AG04449 (cell line): Measurements from ENCODE around the gene CCDC122.
"Not testable (repeated sequence)": the region's sequence is repeated elsewhere in the genome, so short reads cannot be mapped to it uniquely, and the experiment has no call there.

Experiments used
- CTCF ChIA-PET: fragments of 350-600 bp; formaldehyde crosslinking; extraction: SDS; loops from one replicate; lab custom pipeline; 2021; ENCODE audit warnings: antibody characterized with exemption; lab: Yijun Ruan, JAX
- POLR2A ChIA-PET: fragments of 400-600, 350-600 bp; formaldehyde crosslinking; extraction: SDS; loops from one replicate; lab custom pipeline; 2020; ENCODE audit warnings: antibody characterized with exemption, inconsistent platforms; lab: Yijun Ruan, JAX
- DNase-seq: peaks from one replicate; pipeline ENCODE4 v3.0.0-alpha.2; 2010; ENCODE audit warnings: low read depth, low spot score
- H3K4me3 ChIP-seq: 2 replicates; pipeline ENCODE4 v1.5.1; 2011; ENCODE audit warnings: low read depth, mild to moderate bottlenecking, control low read depth, low read length
- CTCF ChIP-seq: IDR thresholded peaks from one replicate; pipeline ENCODE4 v1.5.1; 2011; ENCODE audit warnings: mild to moderate bottlenecking, moderate library complexity, low read length, control low read depth, inconsistent platforms; ENCODE audit not compliant: insufficient read depth; ENCODE audit errors: missing control alignments

CCDC122 gene

GRCh38 chr13:43830497-43830881 is 49.1 kb downstream of the CCDC122 start:
- H3K4me3 ChIP-seq: no peak overlapping the region
- ChIA-PET POLR2A (interaction anchor here (0.7 kb wide), 1 partner anchor 9 kb away, joined by 3 read pairs; no protein-coding TSS in a partner anchor), CTCF (interaction anchor here (1.1 kb wide), 1 partner anchor 45 kb away, joined by 3 read pairs; no protein-coding TSS in a partner anchor)
- DNase-seq: peak; percentile 78
- no peak for TF ChIP-seq CTCF

GRCh38 chr13:43824656-43825055 is 54.9 kb downstream of the CCDC122 start:
- DNase-seq, H3K4me3 ChIP-seq, CTCF ChIA-PET, POLR2A ChIA-PET: not testable (repeated sequence)

GRCh38 chr13:43822969-43823368 is 56.6 kb downstream of the CCDC122 start:
- no peak overlapping the region for H3K4me3 ChIP-seq
- POLR2A ChIA-PET: no interaction called here
- CTCF ChIA-PET: no interaction called here
- DNase-seq: no peak
- no peak for TF ChIP-seq CTCF

- no peak for TF ChIP-seq CTCF
- ChIA-PET POLR2A (no interaction called here), CTCF (interaction anchor here (1.1 to 5.3 kb wide), 5 partner anchors 12 to 847 kb away, joined by 3 to 40 read pairs (median 5); no protein-coding TSS in a partner anchor)
- H3K4me3 ChIP-seq: no peak overlapping the region
- no peak for DNase-seq
Observed at GRCh38 chr13:43816401-43816889, 63.1 kb downstream of the CCDC122 start.

GRCh38 chr13:43815204-43815603 is 64.3 kb downstream of the CCDC122 start:
- ChIA-PET POLR2A (interaction anchor here (0.6 kb wide), 1 partner anchor 1220 kb away, joined by 3 read pairs; no protein-coding TSS in a partner anchor), CTCF (interaction anchor here (0.8 to 5.3 kb wide), 8 partner anchors 11 to 846 kb away, joined by 3 to 40 read pairs (median 5); no protein-coding TSS in a partner anchor)
- no peak for TF ChIP-seq CTCF
- DNase-seq: no peak
- H3K4me3 ChIP-seq: no peak overlapping the region

GRCh38 chr13:43808676-43809075 is 70.9 kb downstream of the CCDC122 start:
- no peak for DNase-seq
- CTCF ChIA-PET: no interaction called here
- no peak for TF ChIP-seq CTCF
- no peak overlapping the region for H3K4me3 ChIP-seq
- POLR2A ChIA-PET: no interaction called here
